Measurements from ENCODE around the gene POTED.
"Not testable (repeated sequence)": the region's sequence is repeated elsewhere in the genome, so short reads cannot be mapped to it uniquely, and the experiment has no call there.

POTED gene

DNA sequence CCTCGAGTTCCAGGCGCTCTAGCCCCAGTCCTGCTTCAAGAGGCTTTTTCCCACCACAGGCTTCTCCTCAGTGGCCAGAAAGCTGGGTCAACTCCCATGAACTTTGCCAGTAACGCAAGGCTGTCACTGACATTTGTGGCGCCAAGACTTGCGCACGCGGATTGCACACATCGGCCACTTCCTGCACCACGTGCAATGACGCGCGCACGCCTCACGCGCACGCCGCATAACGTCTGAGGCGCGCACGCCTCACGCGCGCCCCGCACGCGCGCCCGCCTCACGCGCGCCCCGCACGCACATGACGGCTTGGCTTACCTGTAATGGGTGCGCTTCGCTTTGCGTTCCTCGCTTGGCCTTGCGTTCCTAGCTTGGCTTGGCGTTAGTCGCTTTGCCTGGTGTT, at the start of gene POTED:
Gene POTED (plus strand): TSS at position 301 of the 400 bp plus-strand sequence. CDS start 452 bp downstream, outside the sequence.
- DNase-seq: not testable (repeated sequence)

DNA sequence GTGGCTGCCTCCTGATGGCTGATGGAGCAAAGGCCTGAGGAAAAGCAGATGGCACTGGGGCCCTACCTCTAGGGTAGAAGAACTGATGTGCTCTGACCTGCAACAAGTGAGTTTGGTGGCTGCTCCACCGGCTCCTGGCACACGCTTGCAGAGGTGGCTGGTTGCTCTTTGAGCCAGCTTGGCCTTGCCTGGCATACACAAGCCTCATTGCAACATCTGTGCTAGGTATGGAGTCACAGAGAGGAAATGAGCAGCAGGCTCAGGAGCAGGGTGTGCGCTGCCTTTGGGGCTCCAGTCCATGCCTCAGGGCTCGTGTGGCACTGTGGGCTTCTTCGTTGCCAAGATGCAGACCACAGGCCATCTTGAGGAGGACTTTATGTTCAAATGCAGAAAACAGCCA, 40.5 kb downstream of the POTED start:
- not testable (repeated sequence) for DNase-seq

DNA sequence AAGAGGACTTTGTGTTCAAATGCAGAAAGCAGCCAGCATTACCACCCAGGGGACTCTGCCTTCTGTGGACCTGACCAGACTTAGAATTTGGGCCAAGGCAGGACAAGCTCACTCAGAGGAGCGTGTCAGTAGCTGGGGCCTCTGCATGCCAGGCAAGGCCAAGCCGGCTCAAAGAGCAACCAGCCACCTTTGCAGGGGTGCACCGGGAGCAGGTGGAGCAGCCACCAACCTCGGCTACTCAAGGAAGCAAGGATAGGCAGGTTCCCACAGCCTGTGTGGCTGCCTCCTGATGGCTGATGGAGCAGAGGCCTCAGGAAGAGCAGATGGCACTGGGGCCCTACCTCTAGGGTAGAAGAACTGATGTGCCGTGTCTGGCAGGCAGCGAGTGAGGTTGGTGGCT, 42.2 kb downstream of the POTED start:
- not testable (repeated sequence) for DNase-seq

Measured in DMS153 (cell line).